GM19467 (cell line): Measurements from ENCODE around the gene CAMK2A.

Experiments used
- ATAC-seq: cut with Tn5 transposase; IDR thresholded peaks from one replicate; pipeline ENCODE4 v1.9.1; 2021; ENCODE audit warnings: mild to moderate bottlenecking, moderate library complexity; ENCODE audit not compliant: unreplicated experiment

The CAMK2A gene

GRCh38 chr5:150289551-150290390 is at the start of gene CAMK2A:
TSS of gene CAMK2A (minus strand) at chr5:150289773. CDS start at chr5:150289625, 148 bp downstream.
- no peak for ATAC-seq

GRCh38 chr5:150339165-150339564 is 49.6 kb upstream of the CAMK2A start:
- ATAC-seq = no peak

GRCh38 chr5:150338546-150338945 is 49.0 kb upstream of the CAMK2A start:
- ATAC-seq = no peak

GRCh38 chr5:150335778-150336177 is 46.2 kb upstream of the CAMK2A start:
- no peak for ATAC-seq

GRCh38 chr5:150333400-150333799 is 43.8 kb upstream of the CAMK2A start:
- ATAC-seq = no peak

GRCh38 chr5:150329881-150330876 is 40.6 kb upstream of the CAMK2A start:
- no peak for ATAC-seq

GRCh38 chr5:150329038-150329437 is 39.5 kb upstream of the CAMK2A start:
- no peak for ATAC-seq

GRCh38 chr5:150328515-150328914 is 38.9 kb upstream of the CAMK2A start:
- ATAC-seq = no peak

- no peak for ATAC-seq
Measured at GRCh38 chr5:150327139-150327538, 37.6 kb upstream of the CAMK2A start.

- no peak for ATAC-seq
Measured at GRCh38 chr5:150326707-150327106, 37.1 kb upstream of the CAMK2A start.

GRCh38 chr5:150325426-150325825 is 35.9 kb upstream of the CAMK2A start:
- ATAC-seq = no peak

- no peak for ATAC-seq
Measured at GRCh38 chr5:150323819-150324218, 34.2 kb upstream of the CAMK2A start.

- ATAC-seq = no peak
Measured at GRCh38 chr5:150323092-150323491, 33.5 kb upstream of the CAMK2A start.

- no peak for ATAC-seq
Measured at GRCh38 chr5:150322202-150322601, 32.6 kb upstream of the CAMK2A start.

- no peak for ATAC-seq
Measured at GRCh38 chr5:150321784-150322183, 32.2 kb upstream of the CAMK2A start.

GRCh38 chr5:150321211-150321610 is 31.6 kb upstream of the CAMK2A start:
- no peak for ATAC-seq

- no peak for ATAC-seq
Measured at GRCh38 chr5:150320044-150320613, 30.6 kb upstream of the CAMK2A start.

- no peak for ATAC-seq
Measured at GRCh38 chr5:150319484-150319790, 29.9 kb upstream of the CAMK2A start.

- no peak for ATAC-seq
Measured at GRCh38 chr5:150318613-150319483, 29.3 kb upstream of the CAMK2A start.
